NK-92 treated with Interleukin-12 subunit alpha and Interleukin-12 subunit beta, amount 100 ng/mL, for 24 hours (cell line): ENCODE data around the gene CAT.

ENCODE experiments used
- DNase-seq: peaks from one replicate; lab custom pipeline; 2025; lab: John Stamatoyannopoulos, UW

The CAT gene

GRCh38 chr11:34459507-34460162, 20.9 kb downstream of the CAT start:
- no peak for DNase-seq

- no peak for DNase-seq
Observed at GRCh38 chr11:34460278-34460677, 21.5 kb downstream of the CAT start.

GRCh38 chr11:34461215-34461614, 22.5 kb downstream of the CAT start:
- no peak for DNase-seq

- no peak for DNase-seq
Observed at GRCh38 chr11:34464591-34465051, 25.9 kb downstream of the CAT start.

- DNase-seq, result no peak
Observed at GRCh38 chr11:34466802-34467488, 28.2 kb downstream of the CAT start.

GRCh38 chr11:34468209-34468841, 29.6 kb downstream of the CAT start:
- peak; percentile 9 for DNase-seq

- no peak for DNase-seq
Observed at GRCh38 chr11:34473603-34474169, 35.0 kb downstream of the CAT start.

GRCh38 chr11:34475656-34476055, 36.9 kb downstream of the CAT start:
- DNase-seq, result no peak

- no peak for DNase-seq
Observed at GRCh38 chr11:34476849-34477248, 38.1 kb downstream of the CAT start.

GRCh38 chr11:34478845-34479663, 40.3 kb downstream of the CAT start:
- no peak for DNase-seq

- DNase-seq, result no peak
Observed at GRCh38 chr11:34480314-34480713, 41.6 kb downstream of the CAT start.

GRCh38 chr11:34481307-34481706, 42.6 kb downstream of the CAT start:
- no peak for DNase-seq

GRCh38 chr11:34483106-34483874, 44.6 kb downstream of the CAT start:
- no peak for DNase-seq

GRCh38 chr11:34487430-34487829, 48.7 kb downstream of the CAT start:
- DNase-seq, result no peak

GRCh38 chr11:34488855-34489557, 50.3 kb downstream of the CAT start:
- no peak for DNase-seq

GRCh38 chr11:34490304-34490703, 51.6 kb downstream of the CAT start:
- DNase-seq, result no peak

GRCh38 chr11:34492806-34493414, 54.2 kb downstream of the CAT start:
- peak; percentile 8 for DNase-seq

- no peak for DNase-seq
Observed at GRCh38 chr11:34493468-34493867, 54.7 kb downstream of the CAT start.

GRCh38 chr11:34493926-34494595, 55.3 kb downstream of the CAT start:
- DNase-seq, result no peak
